Uterus (tissue), 4 donors: ENCODE results near the gene PDGFRB. TPM values are rescaled to one million over a fixed set of nuclear protein-coding genes. Genes with fewer than 3 reads are reported as not detected.

Source experiments
- DNase-seq, 2 donors: peaks; one replicate each; pipeline ENCODE4 v3.0.0-alpha.2; 2019 to 2020
- H3K27ac ChIP-seq, 2 donors: fragments of 200-600 bp; sonication (generic); 1 replicate in 1 of 2; 2 replicates in 1 of 2; pipeline ENCODE4 v1.5.1; 2016 to 2018
- H3K27me3 ChIP-seq, 2 donors: fragments of 200-600 bp; sonication (generic); one replicate each; pipeline ENCODE4 v1.5.1; 2018 to 2019; ENCODE audit warnings: control low read depth in 1 of 2
- H3K36me3 ChIP-seq, 2 donors: fragments of 200-600 bp; sonication (generic); one replicate each; pipeline ENCODE4 v1.5.1; 2019; ENCODE audit warnings: control low read depth in 1 of 2
- H3K4me1 ChIP-seq, 2 donors: fragments of 200-600 bp; sonication (generic); one replicate each; pipeline ENCODE4 v1.5.1; 2018 to 2019; ENCODE audit warnings: control low read depth in 1 of 2
- H3K4me3 ChIP-seq, 2 donors: fragments of 200-600 bp; sonication (generic); 1 replicate in 1 of 2; 2 replicates in 1 of 2; pipeline ENCODE4 v1.5.1; 2018 to 2019; ENCODE audit warnings: mild to moderate bottlenecking in 1 of 2
- H3K9me3 ChIP-seq, 2 donors: fragments of 200-600 bp; sonication (generic); one replicate each; pipeline ENCODE4 v1.5.1; 2019; ENCODE audit warnings: control low read depth in 1 of 2
- POLR2A ChIP-seq, 2 donors: fragments of 450-650 bp; IDR thresholded peaks; one replicate each; pipeline ENCODE4 v1.6.1; 2016; ENCODE audit warnings: antibody characterized with exemption in 2 of 2, mild to moderate bottlenecking in 1 of 2, moderate library complexity in 1 of 2
- intact Hi-C: fragments of 100-400 bp; cut with DNase I; formaldehyde crosslinking; loops from one replicate; pipeline ENCODE4 v1.15.1; 2023; ENCODE audit warnings: low total_unique reads
- total RNA-seq, 4 donors: library from RNA; depleted of rRNA in 3 of 4; stranded (reverse); fragments of >200 nt in 3 of 4; gene quantifications; one replicate each; pipeline versions ENCODE4 v1.1.0 to v1.2.4, GENCODE V29; 2014 to 2023
- TF ChIP-seq, protein P1 (sequence below), 4 experiments: fragments of 200-600 bp in 2 of 4; fragments of 450-650 bp in 2 of 4; sonication (generic) in 2 of 4; IDR thresholded peaks; one replicate each; pipeline ENCODE4 v1.5.1; 2016 to 2019; ENCODE audit warnings: antibody characterized with exemption in 4 of 4, mild to moderate bottlenecking in 2 of 4, moderate library complexity in 1 of 4
- donor health status: DM: yes; HTN: yes; CAD: no.

The PDGFRB gene
- total RNA-seq, 4 donors from 2014 or later, result 60.2 to 378 (median 235) TPM

DNA sequence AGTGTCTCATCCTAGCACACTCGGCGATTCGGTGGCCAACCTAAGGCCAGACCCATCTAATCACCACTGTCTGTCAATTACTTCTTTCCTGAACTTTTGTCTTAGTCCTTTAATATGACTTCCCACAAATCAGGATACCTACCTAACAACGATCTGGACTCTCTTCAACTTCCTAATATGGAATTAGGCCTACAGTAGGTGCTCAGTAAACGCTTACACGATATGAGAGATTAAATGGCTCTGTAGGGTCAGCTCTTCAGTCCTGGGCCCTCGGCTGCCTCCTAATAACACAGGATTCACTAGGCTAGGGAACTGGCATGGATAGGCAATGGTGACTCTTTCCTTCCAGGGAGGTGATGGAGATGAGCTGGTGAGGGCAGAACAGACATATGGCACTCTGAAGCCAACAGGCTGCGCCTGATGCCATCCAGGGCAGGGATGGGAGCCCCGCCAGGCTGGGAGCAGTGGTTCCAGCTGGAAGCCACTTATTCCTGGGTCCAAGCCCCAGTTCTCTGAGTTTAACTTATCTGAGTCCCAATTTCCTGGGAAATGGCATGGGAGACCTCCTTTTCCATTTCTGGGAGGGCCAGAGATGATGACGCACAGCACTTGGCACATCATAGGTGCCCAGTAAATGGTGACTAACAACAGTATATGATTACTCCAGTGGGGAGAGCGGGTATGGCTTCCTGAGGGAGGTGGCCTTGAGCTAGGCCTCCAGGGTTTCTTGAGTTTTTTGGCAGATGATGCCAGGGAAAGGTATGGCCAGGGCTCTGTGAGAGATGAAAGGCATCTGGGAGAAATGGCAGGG, 7.3 kb downstream of the PDGFRB start:
- no peak for DNase-seq
- H3K4me1 ChIP-seq, result peaks cover 14 to 19% of the 10 kb centered on the region in 2 donors
- H3K4me3 ChIP-seq, result no peak overlapping the region
- no peaks in the 10 kb centered on the region for H3K9me3 ChIP-seq
- intact Hi-C loops, result no loop called here
- H3K36me3 ChIP-seq, result no peaks in the 10 kb centered on the region
- TF ChIP-seq, protein P1, sequence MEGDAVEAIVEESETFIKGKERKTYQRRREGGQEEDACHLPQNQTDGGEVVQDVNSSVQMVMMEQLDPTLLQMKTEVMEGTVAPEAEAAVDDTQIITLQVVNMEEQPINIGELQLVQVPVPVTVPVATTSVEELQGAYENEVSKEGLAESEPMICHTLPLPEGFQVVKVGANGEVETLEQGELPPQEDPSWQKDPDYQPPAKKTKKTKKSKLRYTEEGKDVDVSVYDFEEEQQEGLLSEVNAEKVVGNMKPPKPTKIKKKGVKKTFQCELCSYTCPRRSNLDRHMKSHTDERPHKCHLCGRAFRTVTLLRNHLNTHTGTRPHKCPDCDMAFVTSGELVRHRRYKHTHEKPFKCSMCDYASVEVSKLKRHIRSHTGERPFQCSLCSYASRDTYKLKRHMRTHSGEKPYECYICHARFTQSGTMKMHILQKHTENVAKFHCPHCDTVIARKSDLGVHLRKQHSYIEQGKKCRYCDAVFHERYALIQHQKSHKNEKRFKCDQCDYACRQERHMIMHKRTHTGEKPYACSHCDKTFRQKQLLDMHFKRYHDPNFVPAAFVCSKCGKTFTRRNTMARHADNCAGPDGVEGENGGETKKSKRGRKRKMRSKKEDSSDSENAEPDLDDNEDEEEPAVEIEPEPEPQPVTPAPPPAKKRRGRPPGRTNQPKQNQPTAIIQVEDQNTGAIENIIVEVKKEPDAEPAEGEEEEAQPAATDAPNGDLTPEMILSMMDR (IDR thresholded peaks at IDR 0.05), result no peak
- no peak for TF ChIP-seq POLR2A (IDR thresholded peaks at IDR 0.05)
- H3K27me3 ChIP-seq, result no peaks in the 10 kb centered on the region
- H3K27ac ChIP-seq, result peak overlapping the region; percentile 97 to 99

DNA sequence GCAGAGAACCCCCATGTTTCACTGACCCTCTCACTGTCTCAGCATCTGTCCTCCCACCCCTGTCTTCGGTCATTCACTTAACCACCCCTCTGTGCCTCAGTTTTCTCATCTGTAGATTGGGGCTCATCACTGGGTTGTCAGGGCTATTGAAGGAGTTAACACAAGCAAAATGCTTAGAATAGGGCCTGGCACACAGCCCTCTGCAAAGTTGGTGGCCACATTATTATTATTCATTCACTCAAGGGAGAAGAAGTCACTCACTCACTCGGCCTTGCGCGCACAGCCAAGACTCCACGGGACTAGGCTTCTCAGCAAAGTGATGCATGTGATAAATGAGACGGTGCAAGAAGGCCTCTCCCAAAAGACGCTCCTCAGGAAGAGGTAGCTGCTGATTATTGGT, 8.0 kb downstream of the PDGFRB start:
- DNase-seq, result no peak
- no peak for TF ChIP-seq POLR2A (IDR thresholded peaks at IDR 0.05)
- TF ChIP-seq, protein P1 (IDR thresholded peaks at IDR 0.05), result no peak
- Histone ChIP-seq H3K27me3 (no peaks in the 10 kb centered on the region), H3K36me3 (no peaks in the 10 kb centered on the region), H3K27ac (peak overlapping the region; percentile 97 to 99), H3K9me3 (no peaks in the 10 kb centered on the region), H3K4me1 (peaks cover 14 to 20% of the 10 kb centered on the region in 2 donors), H3K4me3 (no peak overlapping the region)
- intact Hi-C loops, result no loop called here

DNA sequence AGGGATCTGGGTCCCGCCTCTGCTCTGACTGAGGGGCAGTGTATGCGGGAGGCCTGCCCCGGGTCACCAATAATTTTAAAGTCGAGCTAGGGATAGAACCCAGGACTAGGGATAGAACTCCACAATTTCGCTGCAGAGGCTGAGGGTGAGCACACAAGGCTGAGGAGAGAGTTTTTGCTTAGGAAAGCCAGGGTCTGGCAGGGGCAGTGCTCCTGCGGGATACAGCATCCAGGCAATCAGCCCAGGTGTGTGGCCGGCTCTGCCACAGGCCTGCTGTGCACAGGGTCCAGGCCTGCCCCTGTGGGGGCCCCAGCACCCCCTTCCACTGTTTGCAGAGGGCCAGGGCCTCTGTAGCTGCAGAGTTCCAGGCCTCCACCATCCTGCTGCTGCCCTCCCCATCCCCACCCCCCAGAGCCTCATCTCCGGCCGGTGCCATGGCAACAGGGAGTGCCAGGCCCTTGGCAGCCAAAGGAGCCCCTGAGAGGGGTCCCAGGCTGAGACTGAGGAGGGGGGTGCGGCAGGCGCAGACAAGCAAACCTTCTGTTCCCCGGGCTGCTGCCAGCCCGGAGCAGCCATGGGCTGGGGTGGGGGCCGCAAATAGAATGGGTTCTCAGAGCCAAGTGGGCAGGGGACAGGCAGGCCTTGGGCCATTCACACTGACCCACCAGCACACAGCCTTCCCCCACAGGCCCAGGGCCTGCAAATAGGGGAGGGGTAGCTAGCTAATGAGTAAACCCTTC, 8.6 kb downstream of the PDGFRB start:
- DNase-seq, result no peak
- Histone ChIP-seq H3K9me3 (no peaks in the 10 kb centered on the region), H3K27me3 (no peaks in the 10 kb centered on the region), H3K27ac (peak overlapping the region; percentile 97 to 99), H3K4me3 (no peak overlapping the region), H3K4me1 (peaks cover 19 to 26% of the 10 kb centered on the region in 2 donors), H3K36me3 (no peaks in the 10 kb centered on the region)
- no peak for TF ChIP-seq POLR2A (IDR thresholded peaks at IDR 0.05)
- TF ChIP-seq, protein P1 (IDR thresholded peaks at IDR 0.05), result no peak
- intact Hi-C loops, result no loop called here

DNA sequence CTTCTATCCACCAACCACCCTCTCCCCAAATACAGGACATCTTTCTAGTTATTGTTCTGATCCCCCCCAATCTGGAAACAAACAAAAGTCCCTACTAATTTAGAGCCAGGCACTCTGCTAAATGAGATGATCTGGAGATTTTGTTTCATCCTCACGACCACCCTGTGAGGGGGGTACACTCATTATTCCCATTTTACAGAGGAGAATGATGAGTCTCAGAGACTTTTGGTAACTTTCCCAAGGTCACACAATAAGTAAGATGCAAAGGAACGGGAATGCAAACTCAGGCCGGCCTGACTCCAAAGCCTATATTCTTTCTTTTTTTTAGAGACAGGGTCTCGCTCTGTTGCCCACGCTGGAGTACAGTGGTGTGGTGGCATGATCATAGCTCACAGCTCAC, 9.4 kb downstream of the PDGFRB start:
- H3K36me3 ChIP-seq, result no peaks in the 10 kb centered on the region
- peak overlapping the region; percentile 97 to 99 for H3K27ac ChIP-seq
- TF ChIP-seq, protein P1 (IDR thresholded peaks at IDR 0.05), result no peak
- no peak for TF ChIP-seq POLR2A (IDR thresholded peaks at IDR 0.05)
- intact Hi-C loops, result no loop called here
- H3K9me3 ChIP-seq, result no peaks in the 10 kb centered on the region
- H3K4me1 ChIP-seq, result peaks cover 26 to 34% of the 10 kb centered on the region in 2 donors
- no peaks in the 10 kb centered on the region for H3K27me3 ChIP-seq
- H3K4me3 ChIP-seq, result no peak overlapping the region
- no peak for DNase-seq

DNA sequence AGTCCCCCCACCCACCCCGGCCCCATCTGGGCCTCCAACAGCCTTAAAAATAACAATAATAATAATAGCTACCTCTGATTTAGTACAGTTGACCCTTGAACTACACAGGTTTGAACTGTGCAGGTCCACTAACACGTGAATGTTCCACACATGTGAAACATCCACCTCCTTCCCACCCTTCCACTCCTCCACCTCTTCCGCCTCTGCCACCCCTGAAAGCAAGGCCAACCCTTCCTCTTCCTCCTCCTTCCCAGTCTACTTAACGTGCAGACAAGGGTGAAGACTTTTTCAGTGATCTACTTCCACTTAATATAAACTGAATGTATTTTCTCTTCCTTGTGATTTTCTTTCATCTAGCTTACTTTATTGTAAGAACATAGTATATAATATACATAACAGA, 10.8 kb downstream of the PDGFRB start:
- Histone ChIP-seq H3K4me1 (peaks cover 39 to 47% of the 10 kb centered on the region in 2 donors), H3K27ac (peak overlapping the region; percentile 97 to 99), H3K36me3 (no peaks in the 10 kb centered on the region), H3K27me3 (no peaks in the 10 kb centered on the region), H3K4me3 (peak overlapping the region in 1 of 2 donors; percentile 24), H3K9me3 (no peaks in the 10 kb centered on the region)
- no peak for DNase-seq
- no peak for TF ChIP-seq POLR2A (IDR thresholded peaks at IDR 0.05)
- TF ChIP-seq, protein P1 (IDR thresholded peaks at IDR 0.05), result no peak
- intact Hi-C loops, result no loop called here
